B cell (primary cell): Measurements from ENCODE around the gene MYO1G. TPM values are rescaled to one million over a fixed set of nuclear protein-coding genes. Genes with fewer than 3 reads are reported as not detected.
A peak's percentile ranks its signal among the peaks of the same experiment; 100 is the strongest.
"Not testable (repeated sequence)": the region's sequence is repeated elsewhere in the genome, so short reads cannot be mapped to it uniquely, and the experiment has no call there.

ENCODE experiments used
- ATAC-seq: fragments of 200-7000 bp; cut with Tn5 transposase; one replicate; pipeline ENCODE4 v1.10.0; 2021; ENCODE audit warnings: low read depth, mild to moderate bottlenecking, moderate number of reproducible peaks, moderate library complexity
- CTCF ChIA-PET: fragments of 350-600 bp; sonication (Branson Sonifier 250); formaldehyde crosslinking; loops from one replicate; lab custom pipeline; 2021; ENCODE audit warnings: antibody characterized with exemption, inconsistent platforms; lab: Charles Lee
- POLR2A ChIA-PET: fragments of 350-600 bp; sonication (Branson Sonifier 250); formaldehyde crosslinking; loops from one replicate; lab custom pipeline; 2021; ENCODE audit warnings: antibody characterized with exemption; lab: Charles Lee
- DNase-seq: peaks from one replicate; pipeline ENCODE4 v3.0.0; 2013
- H2AFZ ChIP-seq: 2 replicates; pipeline ENCODE4 v1.6.1; 2012; ENCODE audit warnings: mild to moderate bottlenecking, low read depth, low read length; ENCODE audit not compliant: insufficient read depth, poor library complexity, severe bottlenecking
- H3K27ac ChIP-seq, 2 donors: 1 replicate in 1 of 2; 2 replicates in 1 of 2; pipeline ENCODE4 v1.5.1; 2012 to 2013; ENCODE audit warnings: low read length in 2 of 2, mild to moderate bottlenecking in 2 of 2, moderate library complexity in 1 of 2
- H3K27me3 ChIP-seq, 4 experiments: fragments of 200-600 bp in 1 of 4; sonication (generic) in 1 of 4; replicated peaks in 1 of 4; 1 replicate in 2 of 4; 2 replicates in 2 of 4; pipeline versions ENCODE4 v1.6.1 to v1.7.0; 2013 to 2016; ENCODE audit warnings: low read length in 3 of 4, mild to moderate bottlenecking in 2 of 4, mixed read lengths in 1 of 4, moderate library complexity in 1 of 4; ENCODE audit not compliant: insufficient read depth in 4 of 4, control insufficient read depth in 3 of 4; ENCODE audit errors: control extremely low read depth in 1 of 4
- H3K36me3 ChIP-seq, 2 experiments: replicated peaks in 1 of 2; 1 replicate in 1 of 2; 2 replicates in 1 of 2; pipeline versions ENCODE4 v1.6.1 to v1.7.1; 2013; ENCODE audit warnings: low read length in 1 of 2; ENCODE audit not compliant: insufficient read depth in 2 of 2, control insufficient read depth in 1 of 2; ENCODE audit errors: control extremely low read depth in 1 of 2, extremely low read depth in 1 of 2
- H3K4me1 ChIP-seq, 2 donors: fragments of 200-600 bp in 1 of 2; sonication (generic) in 1 of 2; 1 replicate in 1 of 2; 2 replicates in 1 of 2; pipeline versions ENCODE4 v1.5.1 to v1.6.1; 2013 to 2017; ENCODE audit warnings: low read length in 2 of 2; ENCODE audit not compliant: control insufficient read depth in 2 of 2, insufficient read depth in 2 of 2
- H3K4me2 ChIP-seq: replicated peaks from 2 replicates; pipeline ENCODE3; 2012; ENCODE audit warnings: mild to moderate bottlenecking, low read depth, low read length; ENCODE audit not compliant: poor library complexity, severe bottlenecking
- H3K4me3 ChIP-seq, 5 experiments: fragments of 200-600 bp in 1 of 5; sonication (generic) in 1 of 5; 1 replicate in 3 of 5; 2 replicates in 2 of 5; pipeline versions ENCODE4 v1.5.1 to v1.7.0; 2011 to 2016; ENCODE audit warnings: low read length in 4 of 5, mild to moderate bottlenecking in 4 of 5, low read depth in 2 of 5, control low read depth in 1 of 5, moderate library complexity in 1 of 5; ENCODE audit not compliant: insufficient read depth in 1 of 5; ENCODE audit errors: control extremely low read depth in 1 of 5, extremely low read depth in 1 of 5
- H3K79me2 ChIP-seq: fragments of 200-600 bp; sonication (generic); one replicate; pipeline ENCODE4 v1.6.0; 2016; ENCODE audit warnings: low read length; ENCODE audit not compliant: control insufficient read depth, insufficient read depth
- H3K9ac ChIP-seq: fragments of 200-600 bp; sonication (generic); 2 replicates; pipeline ENCODE4 v1.6.1; 2017; ENCODE audit warnings: mild to moderate bottlenecking, low read length, moderate library complexity
- H3K9me3 ChIP-seq, 3 donors: one replicate each; pipeline versions ENCODE4 v1.6.1 to v1.7.1; 2013; ENCODE audit warnings: low read length in 2 of 3; ENCODE audit not compliant: control insufficient read depth in 2 of 3, insufficient read depth in 1 of 3; ENCODE audit errors: control extremely low read depth in 1 of 3
- H4K20me1 ChIP-seq: 2 replicates; pipeline ENCODE4 v1.6.0; 2012; ENCODE audit warnings: mild to moderate bottlenecking, low read length; ENCODE audit not compliant: insufficient read depth, control insufficient read depth, poor library complexity, severe bottlenecking
- H3K27ac Mint-ChIP-seq: one replicate; pipeline ENCODE4 v1.8.0; 2021; ENCODE audit warnings: mixed read lengths
- H3K27me3 Mint-ChIP-seq: one replicate; pipeline ENCODE4 v1.8.0; 2021; ENCODE audit warnings: mixed read lengths
- H3K4me1 Mint-ChIP-seq: one replicate; pipeline ENCODE4 v1.8.0; 2021; ENCODE audit warnings: mixed read lengths
- H3K4me3 Mint-ChIP-seq: one replicate; pipeline ENCODE4 v1.8.0; 2021; ENCODE audit warnings: mixed read lengths
- H3K9me3 Mint-ChIP-seq: one replicate; pipeline ENCODE4 v1.8.0; 2022; ENCODE audit warnings: mixed read lengths; ENCODE audit not compliant: insufficient read depth
- EZH2 ChIP-seq: IDR thresholded peaks from 2 replicates; pipeline ENCODE4 v1.6.1; 2012; ENCODE audit warnings: borderline replicate concordance, low read depth, mild to moderate bottlenecking, moderate library complexity, low read length; ENCODE audit not compliant: insufficient read depth, poor library complexity, severe bottlenecking
- WGBS: methylation state at CpG from one replicate; pipeline ENCODE4 v1.1.5; 2013; ENCODE audit warnings: missing lambda C conversion rate; ENCODE audit not compliant: insufficient coverage; 5-methylcytosine and 5-hydroxymethylcytosine counted together
- intact Hi-C: fragments of 100-400 bp; cut with micrococcal nuclease; formaldehyde crosslinking; loops from one replicate; pipeline ENCODE4 v1.10.0; 2022
- polyA plus RNA-seq: library from polyadenylated mRNA; depleted of rRNA; stranded (reverse); fragments of >200 nt; gene quantifications from 2 replicates; pipeline ENCODE4 v1.2.3, GENCODE V29; 2012
- total RNA-seq, 2 donors: library from RNA; stranded (reverse); fragments of 120-200 nt in 1 of 2; gene quantifications; 1 replicate in 1 of 2; 2 replicates in 1 of 2; pipeline versions ENCODE4 v1.2.3 to v1.2.4, GENCODE V29; 2013 to 2022
- TF ChIP-seq, protein P1 (sequence below): fragments of 200-600 bp; IDR thresholded peaks from one replicate; pipeline ENCODE4 v1.8.0; 2022; ENCODE audit warnings: antibody characterized with exemption, mild to moderate bottlenecking

The MYO1G gene
- total and polyA plus RNA-seq, 2 donors (not counting 1 experiment from before 2014, with no cell fraction given): 104 to 239 TPM

DNA sequence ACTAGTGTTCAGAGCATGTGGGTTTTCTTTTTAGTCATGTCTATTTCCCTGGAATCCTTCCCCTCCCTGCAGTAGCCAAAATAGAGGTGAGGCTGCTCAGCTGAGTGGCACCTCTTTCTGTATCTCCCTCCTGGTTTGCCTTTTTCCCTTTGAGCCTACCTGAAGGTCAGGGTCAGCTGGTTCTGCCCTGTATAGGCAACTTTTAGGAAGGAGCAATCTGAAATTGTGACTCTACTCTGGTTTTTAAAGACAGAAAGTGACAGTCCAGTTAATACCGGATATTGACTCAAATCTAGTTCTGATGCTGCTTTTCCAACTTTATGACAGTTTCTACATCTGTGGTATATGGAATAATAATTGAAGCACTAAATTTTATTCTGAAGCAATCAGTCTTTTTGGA lies 47.2 kb upstream of the MYO1G start:
- peaks cover 0 to 11% of the 10 kb centered on the region in 2 experiments for H3K36me3 ChIP-seq
- peak overlapping the region; percentile 88 for H3K4me2 ChIP-seq
- TF ChIP-seq EZH2: no peak
- TF ChIP-seq, protein P1, sequence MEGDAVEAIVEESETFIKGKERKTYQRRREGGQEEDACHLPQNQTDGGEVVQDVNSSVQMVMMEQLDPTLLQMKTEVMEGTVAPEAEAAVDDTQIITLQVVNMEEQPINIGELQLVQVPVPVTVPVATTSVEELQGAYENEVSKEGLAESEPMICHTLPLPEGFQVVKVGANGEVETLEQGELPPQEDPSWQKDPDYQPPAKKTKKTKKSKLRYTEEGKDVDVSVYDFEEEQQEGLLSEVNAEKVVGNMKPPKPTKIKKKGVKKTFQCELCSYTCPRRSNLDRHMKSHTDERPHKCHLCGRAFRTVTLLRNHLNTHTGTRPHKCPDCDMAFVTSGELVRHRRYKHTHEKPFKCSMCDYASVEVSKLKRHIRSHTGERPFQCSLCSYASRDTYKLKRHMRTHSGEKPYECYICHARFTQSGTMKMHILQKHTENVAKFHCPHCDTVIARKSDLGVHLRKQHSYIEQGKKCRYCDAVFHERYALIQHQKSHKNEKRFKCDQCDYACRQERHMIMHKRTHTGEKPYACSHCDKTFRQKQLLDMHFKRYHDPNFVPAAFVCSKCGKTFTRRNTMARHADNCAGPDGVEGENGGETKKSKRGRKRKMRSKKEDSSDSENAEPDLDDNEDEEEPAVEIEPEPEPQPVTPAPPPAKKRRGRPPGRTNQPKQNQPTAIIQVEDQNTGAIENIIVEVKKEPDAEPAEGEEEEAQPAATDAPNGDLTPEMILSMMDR: no peak
- DNase-seq (no peak), ATAC-seq (no peak)
- Mint-ChIP-seq H3K9me3 (no peaks in the 10 kb centered on the region), H3K27me3 (no peaks in the 10 kb centered on the region), H3K4me3 (peak overlapping the region; percentile 50), H3K4me1 (peaks cover 59% of the 10 kb centered on the region), H3K27ac (peak overlapping the region; percentile 84)
- H3K9ac ChIP-seq: no peak overlapping the region
- H3K4me1 ChIP-seq: peaks cover 39 to 55% of the 10 kb centered on the region in 2 donors
- H3K9me3 ChIP-seq: no peaks in the 10 kb centered on the region
- peaks cover 86% of the 10 kb centered on the region for H3K79me2 ChIP-seq
- H3K4me3 ChIP-seq: no peak overlapping the region
- H3K27me3 ChIP-seq: no peaks in the 10 kb centered on the region
- intact Hi-C loops: loop anchor here (2.0 to 10.0 kb wide), 5 partner anchors 36 to 981 kb away; partner anchors contain the start of genes DBNL, H2AZ2, TBRG4 and TMED4
- POLR2A ChIA-PET: interaction anchor here (0.6 to 4.6 kb wide), 2 partner anchors 26 to 77 kb away, joined by 3 to 77 read pairs; partner anchors contain the start of gene CCM2
- H4K20me1 ChIP-seq: peaks cover 23% of the 10 kb centered on the region
- H2AFZ ChIP-seq: peak overlapping the region; percentile 23
- CTCF ChIA-PET: interaction anchor here (1.3 to 4.8 kb wide), 4 partner anchors 24 to 173 kb away, joined by 3 to 40 read pairs (median 8); no protein-coding TSS in a partner anchor
- no CpG with 5 or more reads among the region's 1 CpG for WGBS
- peak overlapping the region; percentile 35 to 70 for H3K27ac ChIP-seq

DNA sequence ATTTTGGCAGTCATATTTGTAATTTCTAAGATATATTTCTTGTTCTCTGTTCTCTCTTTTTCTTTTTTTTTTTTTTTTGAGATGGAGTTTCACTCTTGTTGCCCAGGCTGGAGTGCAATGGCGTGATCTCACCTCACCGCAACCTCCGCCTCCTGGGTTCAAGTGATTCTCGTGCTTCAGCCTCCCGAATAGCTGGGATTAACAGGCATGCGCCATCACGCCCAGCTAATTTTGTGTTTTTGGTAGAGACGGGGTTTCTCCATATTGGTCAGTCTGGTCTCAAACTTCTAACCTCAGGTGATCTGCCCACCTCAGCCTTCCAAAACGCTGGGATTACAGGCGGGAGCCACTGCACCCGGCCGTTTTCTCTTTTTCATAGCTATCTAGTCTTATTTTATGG lies 46.7 kb upstream of the MYO1G start:
- not testable (repeated sequence) for H3K36me3 ChIP-seq
- H3K79me2 ChIP-seq: peaks cover 85% of the 10 kb centered on the region

More for the DNA sequence above, 46.7 kb upstream of the MYO1G start:
- not testable (repeated sequence) for ATAC-seq, H3K9ac ChIP-seq, H3K9me3 Mint-ChIP-seq, H3K27me3 Mint-ChIP-seq, DNase-seq, H3K27me3 ChIP-seq, H3K4me3 ChIP-seq, H3K9me3 ChIP-seq, H2AFZ ChIP-seq
- intact Hi-C loops: loop anchor here (5.0 to 10.0 kb wide), 4 partner anchors 37 to 981 kb away; partner anchors contain the start of genes DBNL, H2AZ2 and TMED4
- peak overlapping the region in 1 of 2 donors; percentile 70 for H3K27ac ChIP-seq
- Mint-ChIP-seq H3K27ac (peak overlapping the region; percentile 84), H3K4me3 (peak overlapping the region; percentile 50), H3K4me1 (peaks cover 62% of the 10 kb centered on the region)
- H3K4me1 ChIP-seq: peaks cover 42 to 53% of the 10 kb centered on the region in 2 donors
- WGBS: 98% methylated on average over 7 of the region's 12 CpGs
- POLR2A ChIA-PET: interaction anchor here (4.6 kb wide), 1 partner anchor 26 kb away, joined by 77 read pairs; the partner anchor contains the start of gene CCM2
- H4K20me1 ChIP-seq: peaks cover 18% of the 10 kb centered on the region
- peak overlapping the region; percentile 88 for H3K4me2 ChIP-seq
- CTCF ChIA-PET: interaction anchor here (1.3 to 4.8 kb wide), 2 partner anchors 24 to 111 kb away, joined by 3 to 40 read pairs; no protein-coding TSS in a partner anchor
